ENCODE data around the gene MFSD11. TPM values are rescaled to one million over a fixed set of nuclear protein-coding genes. Genes with fewer than 3 reads are reported as not detected.
A peak's percentile ranks its signal among the peaks of the same experiment; 100 is the strongest.
"Not testable (repeated sequence)": the region's sequence is repeated elsewhere in the genome, so short reads cannot be mapped to it uniquely, and the experiment has no call there.

Gene MFSD11
- total RNA-seq, 2 experiments from 2014 or later, result 10.3 to 15.1 TPM

DNA sequence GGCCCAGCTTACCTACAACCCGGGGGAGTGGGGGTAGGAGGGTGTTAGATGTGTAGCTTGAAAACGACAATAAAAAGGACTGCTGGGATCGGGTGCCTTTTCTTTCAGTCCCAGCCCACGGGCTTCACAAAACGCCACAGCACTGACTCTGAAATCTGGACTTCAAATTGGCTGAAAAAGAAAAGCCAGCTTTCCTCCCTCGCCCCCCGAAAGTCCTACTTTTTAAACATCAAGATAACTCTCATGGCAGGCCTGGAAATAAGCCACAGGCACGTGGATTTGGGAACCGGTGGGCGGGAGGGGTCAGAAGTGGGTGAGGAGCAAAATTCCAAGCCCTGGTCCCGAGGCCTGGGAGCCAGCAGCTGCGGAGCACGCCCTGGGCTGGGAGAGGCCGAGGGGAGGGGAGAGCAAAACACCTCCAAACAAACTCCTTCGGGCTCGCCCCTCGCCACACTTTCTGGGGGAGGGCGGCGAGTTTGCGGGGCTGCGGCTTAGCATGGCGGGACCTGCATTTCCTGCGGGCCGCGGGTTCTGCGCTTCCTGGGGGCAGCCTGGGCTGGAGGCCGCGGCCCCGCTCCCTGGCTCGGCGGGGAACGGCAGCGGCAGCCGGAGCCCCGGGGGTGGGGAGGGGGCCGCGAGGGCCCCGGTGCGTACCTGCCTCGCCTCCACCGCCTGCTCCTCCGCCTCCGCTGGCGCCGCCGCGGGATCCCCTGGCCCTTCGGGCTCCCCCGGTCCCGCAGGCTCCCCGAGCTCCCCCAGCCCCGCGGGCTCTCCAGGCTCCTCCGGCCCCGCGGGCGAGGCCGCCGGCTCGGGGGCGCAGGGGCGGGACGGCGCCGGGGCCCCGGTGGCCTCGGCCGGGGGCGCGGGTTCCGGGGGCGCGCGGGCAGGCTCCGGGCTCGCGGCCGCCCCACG lies 27.7 kb upstream of the MFSD11 start:
- not testable (repeated sequence) for H3K9me3 Mint-ChIP-seq (ENCODE audit: low read depth); H3K27ac Mint-ChIP-seq; H3K27me3 Mint-ChIP-seq; DNase-seq
- intact Hi-C loops (cut with DNase I, micrococcal nuclease), result loop anchor here (2.0 to 10.0 kb wide), 4 partner anchors 39 to 328 kb away; partner anchors contain the start of gene SPHK1 (in 1 of the 2)
- H3K36me3 Mint-ChIP-seq (ENCODE audit: low read depth), result peaks cover 11% of the 10 kb centered on the region
- H3K4me1 Mint-ChIP-seq, result peaks cover 29% of the 10 kb centered on the region
- peak; percentile 24 for ATAC-seq
- POLR2A ChIA-PET, result interaction anchor here (0.6 kb wide), 1 partner anchor 9 kb away, joined by 3 read pairs; no protein-coding TSS in a partner anchor
- CTCF ChIA-PET, result interaction anchor here (0.9 to 1.2 kb wide), 2 partner anchors 7 to 154 kb away, joined by 3 to 4 read pairs; no protein-coding TSS in a partner anchor
- H3K4me3 Mint-ChIP-seq, result peak overlapping the region; percentile 66

GRCh38 chr17:76710863-76711611 lies 26.9 kb upstream of the MFSD11 start, which contains the start of gene MXRA7:
TSS of gene MXRA7 (minus strand) at chr17:76710965. CDS start at chr17:76710946, 19 bp downstream.
- H3K27me3 Mint-ChIP-seq, result no peaks in the 10 kb centered on the region
- H3K36me3 Mint-ChIP-seq (ENCODE audit: low read depth), result peaks cover 15% of the 10 kb centered on the region
- POLR2A ChIA-PET, result interaction anchor here (0.6 kb wide), 1 partner anchor 8 kb away, joined by 3 read pairs; no protein-coding TSS in a partner anchor
- CTCF ChIA-PET, result interaction anchor here (0.7 to 4.8 kb wide), 6 partner anchors 14 to 155 kb away, joined by 3 to 22 read pairs (median 4); partner anchors contain the start of genes JMJD6 and METTL23
- H3K4me3 Mint-ChIP-seq, result peak within 1 kb of the TSS; percentile 67
- DNase-seq, result peak; percentile 81
- H3K27ac Mint-ChIP-seq, result no peak within 1 kb of the TSS
- H3K4me1 Mint-ChIP-seq, result peaks cover 38% of the 10 kb centered on the region
- intact Hi-C loops (cut with DNase I, micrococcal nuclease), result loop anchor here (1.0 to 10.0 kb wide), 5 partner anchors 15 to 329 kb away; partner anchors contain the start of genes JMJD6 (in 1 of the 2), METTL23 (in 1 of the 2) and SPHK1 (in 1 of the 2)
- no peaks in the 10 kb centered on the region for H3K9me3 Mint-ChIP-seq (ENCODE audit: low read depth)
- peak; percentile 74 for ATAC-seq

GRCh38 chr17:76712321-76712720 lies 25.6 kb upstream of the MFSD11 start:
- peaks cover 25% of the 10 kb centered on the region for H3K36me3 Mint-ChIP-seq (ENCODE audit: low read depth)
- H3K9me3 Mint-ChIP-seq (ENCODE audit: low read depth); H3K27me3 Mint-ChIP-seq; DNase-seq; H3K27ac Mint-ChIP-seq; ATAC-seq; H3K4me3 Mint-ChIP-seq: not testable (repeated sequence)
- CTCF ChIA-PET, result interaction anchor here (0.6 to 4.8 kb wide), 10 partner anchors 12 to 679 kb away, joined by 3 to 22 read pairs (median 6); partner anchors contain the start of genes JMJD6 and METTL23
- intact Hi-C loops (cut with DNase I, micrococcal nuclease), result loop anchor here (5.0 to 10.0 kb wide), 3 partner anchors 155 to 330 kb away; partner anchors contain the start of gene SPHK1 (in 1 of the 2)
- POLR2A ChIA-PET, result interaction anchor here (0.7 to 1.8 kb wide), 3 partner anchors 12 to 24 kb away, joined by 3 to 8 read pairs (median 3); partner anchors contain the start of genes JMJD6 and METTL23
- peaks cover 44% of the 10 kb centered on the region for H3K4me1 Mint-ChIP-seq

- POLR2A ChIA-PET, result interaction anchor here (1.3 to 1.8 kb wide), 3 partner anchors 11 to 19 kb away, joined by 3 to 8 read pairs (median 5); partner anchors contain the start of genes JMJD6 and METTL23
- DNase-seq (no peak), ATAC-seq (no peak)
- Mint-ChIP-seq H3K27ac (no peak overlapping the region), H3K4me3 (no peak overlapping the region), H3K4me1 (peaks cover 44% of the 10 kb centered on the region), H3K36me3 (ENCODE audit: low read depth) (peaks cover 35% of the 10 kb centered on the region), H3K27me3 (no peaks in the 10 kb centered on the region), H3K9me3 (ENCODE audit: low read depth) (no peaks in the 10 kb centered on the region)
- CTCF ChIA-PET, result interaction anchor here (0.6 to 4.8 kb wide), 25 partner anchors 8 to 374 kb away, joined by 3 to 22 read pairs (median 4); partner anchors contain the start of genes JMJD6, METTL23 and MFSD11
- intact Hi-C loops (cut with DNase I, micrococcal nuclease), result loop anchor here (2.0 to 10.0 kb wide), 4 partner anchors 156 to 331 kb away; partner anchors contain the start of gene SPHK1 (in 1 of the 2)
These were observed 24.2 kb upstream of the MFSD11 start for GRCh38 chr17:76713765-76714164.

GRCh38 chr17:76714336-76714735 lies 23.6 kb upstream of the MFSD11 start:
- no peak overlapping the region for H3K27ac Mint-ChIP-seq
- H3K4me1 Mint-ChIP-seq, result peaks cover 43% of the 10 kb centered on the region
- H3K9me3 Mint-ChIP-seq (ENCODE audit: low read depth), result no peaks in the 10 kb centered on the region
- ChIA-PET POLR2A (interaction anchor here (1.7 to 1.8 kb wide), 2 partner anchors 12 to 18 kb away, joined by 3 to 5 read pairs; partner anchors contain the start of genes JMJD6 and METTL23), CTCF (interaction anchor here (0.6 to 4.8 kb wide), 20 partner anchors 9 to 1382 kb away, joined by 3 to 22 read pairs (median 4); partner anchors contain the start of genes JMJD6, METTL23 and MFSD11)
- DNase-seq (no peak), ATAC-seq (no peak)
- H3K4me3 Mint-ChIP-seq, result no peak overlapping the region
- no peaks in the 10 kb centered on the region for H3K27me3 Mint-ChIP-seq
- peaks cover 40% of the 10 kb centered on the region for H3K36me3 Mint-ChIP-seq (ENCODE audit: low read depth)
- intact Hi-C loops (cut with DNase I, micrococcal nuclease), result loop anchor here (2.0 to 10.0 kb wide), 4 partner anchors 157 to 332 kb away; partner anchors contain the start of gene SPHK1 (in 1 of the 2)

- H3K27me3 Mint-ChIP-seq, result no peaks in the 10 kb centered on the region
- ChIA-PET POLR2A (no interaction called here), CTCF (interaction anchor here (0.6 to 4.8 kb wide), 10 partner anchors 9 to 1383 kb away, joined by 3 to 22 read pairs (median 4); partner anchors contain the start of genes JMJD6 and METTL23)
- H3K27ac Mint-ChIP-seq, result peak overlapping the region; percentile 68
- peaks cover 38% of the 10 kb centered on the region for H3K4me1 Mint-ChIP-seq
- DNase-seq (peak; percentile 87), ATAC-seq (no peak)
- no peak overlapping the region for H3K4me3 Mint-ChIP-seq
- no peaks in the 10 kb centered on the region for H3K9me3 Mint-ChIP-seq (ENCODE audit: low read depth)
- H3K36me3 Mint-ChIP-seq (ENCODE audit: low read depth), result peaks cover 46% of the 10 kb centered on the region
- intact Hi-C loops (cut with DNase I, micrococcal nuclease), result loop anchor here (2.0 to 10.0 kb wide), 4 partner anchors 158 to 333 kb away; partner anchors contain the start of gene SPHK1 (in 1 of the 2)
These were observed 23.0 kb upstream of the MFSD11 start for GRCh38 chr17:76714822-76715495.

- ChIA-PET POLR2A (interaction anchor here (1.3 kb wide), 1 partner anchor 11 kb away, joined by 6 read pairs; the partner anchor contains the start of genes JMJD6 and METTL23), CTCF (interaction anchor here (1.0 to 4.8 kb wide), 5 partner anchors 9 to 192 kb away, joined by 3 to 22 read pairs (median 6); partner anchors contain the start of genes JMJD6 and METTL23)
- intact Hi-C loops (cut with DNase I, micrococcal nuclease), result loop anchor here (2.0 to 10.0 kb wide), 2 partner anchors 191 to 193 kb away; no protein-coding TSS in a partner anchor
- Mint-ChIP-seq H3K27ac (peak overlapping the region; percentile 81), H3K4me1 (peaks cover 39% of the 10 kb centered on the region), H3K36me3 (ENCODE audit: low read depth) (peaks cover 51% of the 10 kb centered on the region), H3K9me3 (ENCODE audit: low read depth) (no peaks in the 10 kb centered on the region), H3K4me3 (no peak overlapping the region), H3K27me3 (no peaks in the 10 kb centered on the region)
- ATAC-seq (no peak), DNase-seq (no peak)
These were observed 22.5 kb upstream of the MFSD11 start for GRCh38 chr17:76715496-76715830.

DNA sequence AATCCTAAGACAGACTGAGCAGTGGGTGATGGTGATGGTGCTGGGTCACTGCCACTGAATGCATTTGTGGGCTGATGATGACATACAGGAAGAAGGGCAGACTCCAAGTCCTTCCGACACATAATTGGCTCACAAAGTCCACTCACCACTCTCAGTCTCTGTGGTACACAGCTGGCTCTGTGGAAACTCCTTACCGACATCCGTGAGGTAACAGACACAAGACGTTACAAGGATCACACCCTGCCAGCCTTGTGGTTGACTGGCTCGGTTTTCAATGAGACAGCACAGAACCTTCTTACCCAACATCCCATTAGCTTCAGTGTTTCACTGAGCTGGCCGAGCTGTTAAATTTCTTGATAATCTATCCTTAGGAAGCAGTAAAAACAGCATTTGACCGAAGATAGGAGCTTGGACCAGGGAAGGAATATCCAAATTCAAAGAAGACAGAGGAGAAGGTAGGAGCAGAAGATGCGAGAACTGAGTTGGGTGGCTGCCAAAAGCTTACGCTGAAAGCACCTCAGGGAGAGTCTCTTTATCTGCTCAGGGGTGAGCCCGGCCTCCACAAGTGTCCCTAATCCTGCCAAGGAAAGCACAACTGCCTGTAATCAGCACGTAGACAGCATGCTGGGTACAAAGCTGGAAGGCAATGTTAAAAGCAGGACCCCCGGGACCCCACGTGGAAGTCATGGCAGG lies 21.6 kb upstream of the MFSD11 start:
- ATAC-seq (peak; percentile 84), DNase-seq (peak; percentile 76)
- Mint-ChIP-seq H3K4me1 (peaks cover 40% of the 10 kb centered on the region), H3K27me3 (no peaks in the 10 kb centered on the region), H3K36me3 (ENCODE audit: low read depth) (peaks cover 59% of the 10 kb centered on the region), H3K27ac (peak overlapping the region; percentile 81), H3K9me3 (ENCODE audit: low read depth) (no peaks in the 10 kb centered on the region), H3K4me3 (peak overlapping the region; percentile 9)
- intact Hi-C loops (cut with DNase I, micrococcal nuclease), result loop anchor here (1.0 to 10.0 kb wide), 3 partner anchors 10 to 191 kb away; partner anchors contain the start of genes JMJD6 (in 2 of the 2) and METTL23 (in 2 of the 2)
- POLR2A ChIA-PET, result interaction anchor here (0.6 to 1.3 kb wide), 2 partner anchors 10 to 37 kb away, joined by 4 to 6 read pairs; partner anchors contain the start of genes JMJD6 and METTL23
- CTCF ChIA-PET, result interaction anchor here (0.7 to 1.8 kb wide), 7 partner anchors 10 to 269 kb away, joined by 3 to 7 read pairs (median 4); partner anchors contain the start of genes JMJD6 and METTL23

DNA sequence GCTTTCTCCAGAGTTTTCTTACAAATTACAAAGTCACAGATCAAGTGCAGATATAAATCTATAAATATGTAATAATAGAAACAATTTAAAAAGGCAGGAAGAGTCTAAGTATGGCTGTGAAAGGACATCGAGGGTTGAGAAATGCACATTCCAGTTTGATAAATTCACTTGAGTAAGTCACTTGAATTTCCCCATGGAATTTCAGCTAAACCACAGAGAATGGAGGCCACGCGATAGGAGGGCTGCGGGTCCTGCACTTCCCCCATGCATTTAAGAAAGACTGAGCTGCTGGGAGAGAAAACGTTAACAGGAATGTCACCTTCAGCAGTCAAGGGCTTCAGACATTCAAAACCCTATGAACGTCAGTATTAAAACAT lies 21.1 kb upstream of the MFSD11 start:
- peaks cover 64% of the 10 kb centered on the region for H3K36me3 Mint-ChIP-seq (ENCODE audit: low read depth)
- ATAC-seq (no peak), DNase-seq (no peak)
- peak overlapping the region; percentile 81 for H3K27ac Mint-ChIP-seq
- no peak overlapping the region for H3K4me3 Mint-ChIP-seq
- H3K4me1 Mint-ChIP-seq, result peaks cover 42% of the 10 kb centered on the region
- CTCF ChIA-PET, result interaction anchor here (0.9 to 1.8 kb wide), 7 partner anchors 10 to 194 kb away, joined by 3 to 7 read pairs (median 4); partner anchors contain the start of genes JMJD6 and METTL23
- H3K27me3 Mint-ChIP-seq, result no peaks in the 10 kb centered on the region
- POLR2A ChIA-PET, result interaction anchor here (0.6 to 1.3 kb wide), 3 partner anchors 9 to 193 kb away, joined by 3 to 6 read pairs (median 3); partner anchors contain the start of genes JMJD6 and METTL23
- no peaks in the 10 kb centered on the region for H3K9me3 Mint-ChIP-seq (ENCODE audit: low read depth)
- intact Hi-C loops (cut with DNase I, micrococcal nuclease), result loop anchor here (1.0 to 10.0 kb wide), 3 partner anchors 9 to 192 kb away; partner anchors contain the start of genes JMJD6 (in 2 of the 2) and METTL23 (in 2 of the 2)
